GM21717 (cell line): Measurements from ENCODE around the gene FITM2.
"Not testable (repeated sequence)": the region's sequence is repeated elsewhere in the genome, so short reads cannot be mapped to it uniquely, and the experiment has no call there.

Experiments
- ATAC-seq: cut with Tn5 transposase; IDR thresholded peaks from one replicate; pipeline ENCODE4 v1.9.1; 2021; ENCODE audit warnings: mild to moderate bottlenecking, moderate library complexity; ENCODE audit not compliant: unreplicated experiment

The FITM2 gene

GRCh38 chr20:44334306-44334705 is 23.3 kb upstream of the FITM2 start:
- ATAC-seq: no peak

- ATAC-seq: no peak
Measured at GRCh38 chr20:44331201-44331600, 20.2 kb upstream of the FITM2 start.

GRCh38 chr20:44328428-44328827 is 17.4 kb upstream of the FITM2 start:
- ATAC-seq: no peak

- not testable (repeated sequence) for ATAC-seq
Measured at GRCh38 chr20:44327748-44328147, 16.7 kb upstream of the FITM2 start.

DNA sequence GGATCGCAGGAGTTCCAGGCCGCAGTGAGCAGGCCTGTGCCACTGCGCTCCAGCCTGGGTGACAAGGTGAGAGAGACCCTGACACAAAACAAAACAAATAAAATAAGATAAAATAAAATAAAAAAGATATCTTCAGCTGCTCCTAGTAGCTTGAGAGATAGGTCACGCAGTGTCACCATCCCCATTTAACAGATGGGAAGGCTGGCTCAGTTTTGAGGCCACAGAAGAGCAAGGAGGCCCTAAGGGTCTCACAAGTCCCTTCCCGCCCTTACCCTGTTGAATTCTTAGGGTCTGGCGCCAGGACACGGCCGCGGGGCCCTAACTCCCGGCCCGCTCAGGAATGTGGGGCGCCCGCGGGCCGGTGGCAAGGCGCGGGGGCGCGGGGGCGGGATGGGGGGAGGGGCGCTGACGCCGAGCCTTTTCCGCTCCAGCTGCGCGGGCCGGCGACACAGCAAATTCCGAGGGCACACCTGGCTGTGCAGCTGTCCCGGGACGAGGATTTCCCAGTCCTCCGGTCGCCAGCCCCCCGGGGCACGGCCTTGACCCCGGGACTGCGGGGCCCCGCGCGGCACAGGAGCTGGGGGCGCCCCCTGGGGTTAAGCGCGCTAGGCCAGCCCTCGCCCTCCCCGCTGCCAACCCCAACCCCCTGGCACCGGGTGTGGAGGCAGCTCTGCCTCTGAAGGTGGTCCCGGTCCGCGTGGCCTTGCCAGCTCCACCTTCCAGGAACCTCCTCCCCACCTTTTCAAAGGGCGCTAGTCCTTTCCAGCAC is 15.6 kb upstream of the FITM2 start:
- no peak for ATAC-seq

- ATAC-seq: no peak
Measured at GRCh38 chr20:44324343-44324742, 13.3 kb upstream of the FITM2 start.

- ATAC-seq: no peak
Measured at GRCh38 chr20:44319839-44320422, 8.9 kb upstream of the FITM2 start.

GRCh38 chr20:44314870-44315269 is 3.9 kb upstream of the FITM2 start:
- ATAC-seq: no peak

- peak; percentile 8 for ATAC-seq
Measured at GRCh38 chr20:44309763-44310663, 989 bp downstream of the FITM2 start.

DNA sequence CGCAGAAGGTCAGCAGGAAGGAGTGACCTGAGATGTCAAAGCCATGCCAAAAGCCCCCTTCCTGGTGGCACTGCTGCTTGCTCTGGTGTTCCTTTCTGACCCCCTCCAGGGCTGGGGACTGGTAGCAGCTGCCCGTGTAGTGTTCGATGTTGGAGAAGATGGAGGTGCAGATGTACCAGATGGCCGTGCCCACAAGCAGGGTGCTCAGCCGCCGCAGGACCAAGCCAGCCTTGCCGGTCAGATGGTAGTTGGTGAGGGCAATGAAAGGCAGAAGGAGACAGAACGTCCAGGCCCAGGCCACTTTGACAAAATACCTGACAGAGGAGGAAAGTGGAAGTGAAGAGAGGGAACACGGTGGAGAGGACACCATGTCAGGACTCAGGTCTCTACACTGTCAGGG is 4.1 kb downstream of the FITM2 start:
- ATAC-seq: no peak

- ATAC-seq: no peak
Measured at GRCh38 chr20:44304383-44304782, 6.6 kb downstream of the FITM2 start.

- no peak for ATAC-seq
Measured at GRCh38 chr20:44302736-44303135, 8.3 kb downstream of the FITM2 start.

GRCh38 chr20:44302026-44302669 is 8.9 kb downstream of the FITM2 start:
- no peak for ATAC-seq

DNA sequence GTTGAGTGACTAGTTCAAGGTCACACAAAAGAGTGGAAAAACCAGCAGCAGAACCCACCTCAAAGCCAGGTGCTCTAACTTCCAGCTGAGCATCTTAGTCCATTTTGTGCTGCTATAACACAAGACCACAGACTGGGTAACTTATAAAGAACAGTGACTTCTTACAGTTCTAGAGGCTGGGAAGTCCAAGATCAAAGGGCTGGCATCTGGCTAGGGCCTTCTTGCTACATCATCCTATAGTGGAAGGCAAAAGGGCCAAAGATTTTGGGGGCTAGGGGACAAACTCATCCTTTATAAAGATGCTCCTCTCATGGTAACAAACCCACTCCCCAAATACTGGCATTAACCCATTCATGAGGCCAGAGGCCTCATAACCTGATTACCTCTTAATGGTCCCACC is 9.7 kb downstream of the FITM2 start:
- no peak for ATAC-seq

- not testable (repeated sequence) for ATAC-seq
Measured at GRCh38 chr20:44299011-44299535, 11.9 kb downstream of the FITM2 start.

- ATAC-seq: no peak
Measured at GRCh38 chr20:44297721-44298120, 13.3 kb downstream of the FITM2 start.

- ATAC-seq: no peak
Measured at GRCh38 chr20:44296011-44296410, 15.0 kb downstream of the FITM2 start.

GRCh38 chr20:44291754-44292153 is 19.2 kb downstream of the FITM2 start:
- ATAC-seq: no peak

DNA sequence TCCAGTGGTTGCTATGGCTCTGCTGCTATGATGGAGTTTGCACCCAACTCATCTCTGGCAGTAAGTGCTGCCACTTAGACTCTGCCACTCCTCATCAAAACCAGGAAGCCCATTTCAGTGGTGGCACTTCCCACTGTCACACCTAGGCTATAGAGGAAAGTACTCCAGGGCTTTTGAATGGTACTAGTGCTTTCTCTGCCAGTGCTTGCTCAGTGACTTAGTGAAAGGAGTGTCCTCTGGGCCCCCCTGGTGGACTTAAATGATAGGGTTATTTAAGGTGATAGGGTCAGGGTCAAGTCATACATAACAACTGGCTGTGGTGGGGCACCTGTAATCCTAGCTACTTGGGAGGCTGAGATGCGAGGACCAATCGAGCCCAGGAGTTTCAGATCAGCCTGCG is 22.8 kb downstream of the FITM2 start:
- no peak for ATAC-seq

- ATAC-seq: no peak
Measured at GRCh38 chr20:44287272-44288097, 23.5 kb downstream of the FITM2 start.
